Mesothelial cell of epicardium (in vitro differentiated cells): ENCODE measurements around the gene USP5. TPM values are rescaled to one million over a fixed set of nuclear protein-coding genes. Genes with fewer than 3 reads are reported as not detected.

ENCODE experiments used
- DNase-seq, 2 experiments: peaks; one replicate each; pipeline ENCODE4 v3.0.0; 2021; ENCODE audit warnings: low spot score in 2 of 2; ENCODE audit not compliant: unreplicated experiment in 2 of 2
- H3K27ac Mint-ChIP-seq: 2 replicates; pipeline ENCODE4 v1.8.0; 2021; ENCODE audit warnings: mixed read lengths
- H3K27me3 Mint-ChIP-seq: 2 replicates; pipeline ENCODE4 v1.8.0; 2021; ENCODE audit warnings: low read depth, mixed read lengths
- H3K36me3 Mint-ChIP-seq: 2 replicates; pipeline ENCODE4 v1.8.0; 2021; ENCODE audit warnings: mixed read lengths
- H3K4me1 Mint-ChIP-seq: 2 replicates; pipeline ENCODE4 v1.8.0; 2021; ENCODE audit warnings: mixed read lengths
- H3K4me3 Mint-ChIP-seq: 2 replicates; pipeline ENCODE4 v1.8.0; 2021; ENCODE audit warnings: mild to moderate bottlenecking, moderate library complexity, mixed read lengths
- H3K9me3 Mint-ChIP-seq: 2 replicates; pipeline ENCODE4 v1.8.0; 2021; ENCODE audit warnings: mixed read lengths
- CTCF ChIP-seq: fragments of 200-600 bp; sonication (generic); IDR thresholded peaks from one replicate; pipeline ENCODE4 v1.5.0; 2021; ENCODE audit warnings: antibody characterized with exemption; ENCODE audit not compliant: unreplicated experiment
- total RNA-seq: library from RNA; stranded (reverse); gene quantifications from 3 replicates; pipeline ENCODE4 v1.2.1, GENCODE V29; 2021

USP5 gene
- total RNA-seq, 1 donor from 2014 or later, result 119 TPM

GRCh38 chr12:6834254-6834653 is 17.7 kb upstream of the USP5 start:
- no peak for DNase-seq
- Mint-ChIP-seq H3K27me3 (no peaks in the 10 kb centered on the region), H3K9me3 (no peaks in the 10 kb centered on the region), H3K27ac (no peak overlapping the region), H3K4me3 (no peak overlapping the region), H3K36me3 (peaks cover 11% of the 10 kb centered on the region), H3K4me1 (peaks cover 8% of the 10 kb centered on the region)
- TF ChIP-seq CTCF, result no peak

- no peaks in the 10 kb centered on the region for H3K27me3 Mint-ChIP-seq
- no peak overlapping the region for H3K4me3 Mint-ChIP-seq
- no peak for DNase-seq
- no peak for TF ChIP-seq CTCF
- no peak overlapping the region for H3K27ac Mint-ChIP-seq
- no peaks in the 10 kb centered on the region for H3K9me3 Mint-ChIP-seq
- peaks cover 4% of the 10 kb centered on the region for H3K4me1 Mint-ChIP-seq
- peaks cover 11% of the 10 kb centered on the region for H3K36me3 Mint-ChIP-seq
Measured at GRCh38 chr12:6834873-6835272, 17.1 kb upstream of the USP5 start.

GRCh38 chr12:6836851-6837250 is 15.1 kb upstream of the USP5 start:
- no peak for DNase-seq
- Mint-ChIP-seq H3K36me3 (peaks cover 11% of the 10 kb centered on the region), H3K9me3 (no peaks in the 10 kb centered on the region)

GRCh38 chr12:6837370-6838060 is 14.4 kb upstream of the USP5 start:
- Mint-ChIP-seq H3K27ac (no peak overlapping the region), H3K4me3 (no peak overlapping the region), H3K4me1 (peaks cover 4% of the 10 kb centered on the region), H3K9me3 (no peaks in the 10 kb centered on the region), H3K27me3 (no peaks in the 10 kb centered on the region), H3K36me3 (peaks cover 12% of the 10 kb centered on the region)
- no peak for DNase-seq
- TF ChIP-seq CTCF, result no peak

More at GRCh38 chr12:6836851-6837250, 15.1 kb upstream of the USP5 start:
- Mint-ChIP-seq H3K4me3 (no peak overlapping the region), H3K4me1 (peaks cover 4% of the 10 kb centered on the region), H3K27me3 (no peaks in the 10 kb centered on the region), H3K27ac (no peak overlapping the region)
- TF ChIP-seq CTCF, result no peak

- Mint-ChIP-seq H3K36me3 (peaks cover 21% of the 10 kb centered on the region), H3K4me1 (peaks cover 4% of the 10 kb centered on the region), H3K9me3 (no peaks in the 10 kb centered on the region), H3K27me3 (no peaks in the 10 kb centered on the region), H3K27ac (no peak overlapping the region), H3K4me3 (no peak overlapping the region)
- no peak for DNase-seq
- no peak for TF ChIP-seq CTCF
Measured at GRCh38 chr12:6838854-6839253, 13.1 kb upstream of the USP5 start.
